GM12878 (cell line): ENCODE data around the gene FABP1. TPM values are rescaled to one million over a fixed set of nuclear protein-coding genes. Genes with fewer than 3 reads are reported as not detected.
A peak's percentile ranks its signal among the peaks of the same experiment; 100 is the strongest.

ENCODE experiments used
- ATAC-seq: fragments of 200-7000 bp; cut with Tn5 transposase; 3 replicates; pipeline ENCODE4 v1.9.1; 2020; ENCODE audit warnings: mild to moderate bottlenecking, moderate library complexity
- Bru-seq: library from RNA; stranded (reverse); fragments of 400-500 nt; gene quantifications from one replicate; lab custom pipeline; 2021; lab: Mats Ljungman, UMichigan
- BruChase-seq, 2 experiments: library from RNA; stranded (reverse); fragments of 400-500 nt; gene quantifications; one replicate each; lab custom pipeline; 2021; lab: Mats Ljungman, UMichigan
- BruUV-seq: library from RNA; stranded (reverse); fragments of 400-500 nt; replicated peaks from 2 replicates; lab custom pipeline; 2021; lab: Mats Ljungman, UMichigan
- CTCF ChIA-PET: fragments of 300-600 bp; sonication (Branson Sonifier 250); formaldehyde crosslinking; extraction: SDS; loops from one replicate; lab custom pipeline; 2021; ENCODE audit warnings: inconsistent platforms; lab: Yijun Ruan, JAX
- POLR2A ChIA-PET: fragments of 350-600 bp; formaldehyde crosslinking; extraction: SDS; loops from one replicate; lab custom pipeline; 2021; ENCODE audit warnings: inconsistent platforms; lab: Charles Lee
- RAD21 ChIA-PET: fragments of 300-600 bp; sonication (Branson Sonifier 250); formaldehyde crosslinking; loops from one replicate; lab custom pipeline; 2023; ENCODE audit warnings: antibody characterized with exemption; ENCODE audit not compliant: unreplicated experiment; lab: Charles Lee
- SMC1A ChIA-PET: fragments of 300-600 bp; sonication (Branson Sonifier 250); formaldehyde crosslinking; loops from one replicate; lab custom pipeline; 2023; ENCODE audit not compliant: unreplicated experiment, uncharacterized antibody; lab: Charles Lee
- DNase-seq: peaks from one replicate; pipeline ENCODE4 v3.0.0-alpha.2; 2011; ENCODE audit warnings: low read depth, low spot score
- FAIRE-seq: peaks from 3 replicates; lab custom pipeline; 2011; peaks lifted over from hg19 to GRCh38; lab: Jason Lieb, UNC
- H2AFZ ChIP-seq: 2 replicates; pipeline ENCODE4 v1.6.0; 2011; ENCODE audit warnings: low read depth, low read length, control low read depth; ENCODE audit not compliant: control insufficient read depth
- H3K27ac ChIP-seq: 2 replicates; pipeline ENCODE4 v1.5.1; 2011; ENCODE audit warnings: control low read depth; ENCODE audit not compliant: control insufficient read depth, insufficient read depth
- H3K27me3 ChIP-seq, 2 experiments: replicated peaks in 1 of 2; 2 replicates each; pipeline versions ENCODE4 v1.6.0 to v1.6.1; 2011; ENCODE audit warnings: low read length in 1 of 2; ENCODE audit not compliant: control insufficient read depth in 2 of 2, insufficient read depth in 2 of 2
- H3K36me3 ChIP-seq, 2 experiments: 2 replicates each; pipeline ENCODE4 v1.5.1; 2011; ENCODE audit warnings: low read length in 1 of 2; ENCODE audit not compliant: control insufficient read depth in 2 of 2, insufficient read depth in 2 of 2
- H3K4me1 ChIP-seq: 2 replicates; pipeline ENCODE4 v1.6.1; 2011; ENCODE audit warnings: mild to moderate bottlenecking, low read length, moderate library complexity, mixed read lengths; ENCODE audit not compliant: control insufficient read depth, insufficient read depth
- H3K4me2 ChIP-seq: 2 replicates; pipeline ENCODE4 v1.6.0; 2011; ENCODE audit warnings: control low read depth; ENCODE audit not compliant: control insufficient read depth, insufficient read depth
- H3K4me3 ChIP-seq: fragments of 200-600 bp; sonication (generic); 2 replicates; pipeline ENCODE4 v1.5.1; 2016
- H3K79me2 ChIP-seq: 2 replicates; pipeline ENCODE4 v1.6.0; 2011; ENCODE audit warnings: low read length; ENCODE audit not compliant: control insufficient read depth, insufficient read depth
- H3K9ac ChIP-seq: 2 replicates; pipeline ENCODE4 v1.8.0; 2011; ENCODE audit warnings: low read length, control low read depth, mixed read lengths; ENCODE audit not compliant: control insufficient read depth, insufficient read depth
- H3K9me3 ChIP-seq: replicated peaks from 3 replicates; pipeline ENCODE4 v1.5.1; 2011; ENCODE audit warnings: mild to moderate bottlenecking, low read length; ENCODE audit not compliant: control insufficient read depth, insufficient read depth
- H4K20me1 ChIP-seq: 2 replicates; pipeline ENCODE4 v1.6.0; 2011; ENCODE audit not compliant: control insufficient read depth, insufficient read depth
- PML ChIP-seq: IDR thresholded peaks from 2 replicates; pipeline ENCODE4 v1.6.1; 2012; ENCODE audit warnings: low read length, inconsistent platforms
- YBX1 ChIP-seq: fragments of 450-650 bp; IDR thresholded peaks from 2 replicates; pipeline ENCODE4 v1.6.1; 2016; ENCODE audit warnings: antibody characterized with exemption
- ZNF592 ChIP-seq: fragments of 450-650 bp; IDR thresholded peaks from 2 replicates; pipeline ENCODE4 v1.6.1; 2017; ENCODE audit warnings: mild to moderate bottlenecking, moderate library complexity
- WGBS: methylation state at CpG from one replicate; pipeline ENCODE4 v1.1.6; 2016; ENCODE audit warnings: low lambda C conversion rate; ENCODE audit not compliant: insufficient replicate concordance, insufficient coverage; ENCODE audit errors: missing lambda C conversion rate; 5-methylcytosine and 5-hydroxymethylcytosine counted together
- in situ Hi-C: fragments of 300-500 bp; cut with MboI; formaldehyde crosslinking; loops from 9 replicates; pipeline ENCODE4 v1.14.3; 2018; ENCODE audit warnings: mixed read lengths
- intact Hi-C: fragments of 100-400 bp; cut with micrococcal nuclease; formaldehyde crosslinking; loops from one replicate; pipeline ENCODE4 v1.14.2; 2022; ENCODE audit not compliant: unreplicated experiment
- long read RNA-seq, 2 experiments: library from polyadenylated mRNA; unstranded; transcript quantifications; one replicate each; pipeline ENCODE4 v2.0.0, GENCODE V29; 2019 to 2020
- polyA minus RNA-seq, 3 experiments: library from RNA; depleted of rRNA, polyadenylated mRNA; stranded (reverse); fragments of >200 nt; gene quantifications; 2 replicates each; pipeline ENCODE4 v1.2.3, GENCODE V29; 2011
- polyA plus RNA-seq, 11 experiments: library from polyadenylated mRNA; depleted of rRNA in 4 of 11; unstranded in 6 of 11; stranded (reverse) in 5 of 11; fragments of >200 nt; fragmentation: Nextera tagmentation in 4 of 11; fragmentation: Illumina TruSeq in 1 of 11; extraction: Ambion mirVana in 4 of 11; extraction: Trizol in 1 of 11; gene quantifications; 1 replicate in 1 of 11; 2 replicates in 10 of 11; pipeline versions ENCODE4 v1.2.1 to v1.2.3, GENCODE V29; 2011 to 2016; ENCODE audit warnings: inconsistent platforms in 2 of 11, missing spikeins in 2 of 11, low read depth in 1 of 11
- total RNA-seq, 4 experiments: library from RNA; depleted of rRNA in 3 of 4; stranded (reverse); fragments of >200 nt in 3 of 4; fragmentation: Illumina TruSeq in 1 of 4; extraction: Trizol in 1 of 4; gene quantifications; 2 replicates each; pipeline versions ENCODE4 v1.2.1 to v1.2.3, GENCODE V29; 2013 to 2021

The FABP1 gene
- total RNA-seq (2013; cell fraction: nucleolus; rRNA removed) = not detected in 2 replicates
- not detected in 2 replicates for total RNA-seq (2014; rRNA removed)
- total RNA-seq (2014; rRNA removed; fragmentation: Illumina TruSeq; extraction: Trizol) = not detected in 2 replicates
- total RNA-seq (2021) = 0.56 TPM in 1 of 2 replicates, not detected in the other
- not detected for polyA plus RNA-seq (2011; ENCODE audit: low read depth)
- polyA plus RNA-seq (2011; rRNA removed) = not detected in 2 replicates
- polyA plus RNA-seq (2011; cell fraction: cytosol; rRNA removed) = not detected in 2 replicates
- polyA plus RNA-seq (2011; cell fraction: nucleus; rRNA removed) = not detected in 2 replicates
- not detected in 2 replicates for polyA plus RNA-seq (2012)
- not detected in 2 replicates for polyA plus RNA-seq (2014; fragmentation: Illumina TruSeq; extraction: Trizol)
- polyA plus RNA-seq (2014; fragmentation: Nextera tagmentation; extraction: Ambion mirVana) = not detected
- polyA plus RNA-seq (2014; rRNA removed) = not detected in 2 replicates
- polyA plus RNA-seq (2016; fragmentation: Nextera tagmentation; extraction: Ambion mirVana) = not detected
- polyA minus RNA-seq (2011; rRNA and poly(A)+ RNA removed) = not detected in 2 replicates
- not detected in 2 replicates for polyA minus RNA-seq (2011; cell fraction: cytosol; rRNA and poly(A)+ RNA removed)
- polyA minus RNA-seq (2011; cell fraction: nucleus; rRNA and poly(A)+ RNA removed) = not detected in 2 replicates
- Bru-seq, nascent RNA = percentile 22 among the genes with signal in this experiment
- BruChase-seq, experiment 1, labeled RNA remaining after a 6-hour chase = percentile 21 among the genes with signal in this experiment
- percentile 21 among the genes with signal in this experiment for BruChase-seq, experiment 2, labeled RNA remaining after a 2-hour chase
- long read RNA-seq, experiment 1 = 0 reads
- long read RNA-seq, experiment 2 = 0 reads

- Histone ChIP-seq H3K36me3 (no peaks in the 10 kb centered on the region), H3K9ac (no peak within 1 kb of the TSS), H3K9me3 (no peaks in the 10 kb centered on the region), H3K79me2 (no peaks in the 10 kb centered on the region), H2AFZ (no peak within 1 kb of the TSS), H3K4me1 (no peaks in the 10 kb centered on the region), H4K20me1 (no peaks in the 10 kb centered on the region), H3K27ac (no peak within 1 kb of the TSS), H3K4me2 (no peak within 1 kb of the TSS), H3K4me3 (no peak within 1 kb of the TSS), H3K27me3 (no peaks in the 10 kb centered on the region; a peak in 1 of 4 replicates)
- SMC1A ChIA-PET = no interaction called here
- no peak for ATAC-seq
- RAD21 ChIA-PET = no interaction called here
- DNase-seq = no peak
- CTCF ChIA-PET = no interaction called here
- in situ Hi-C loops (no loop called here), intact Hi-C loops (no loop called here)
- WGBS = 38% methylated on average over 12 of the region's 12 CpGs
- FAIRE-seq = no peak
- no TSS peak for BruUV-seq
- POLR2A ChIA-PET = no interaction called here
- no peak for TF ChIP-seq PML
- no peak for TF ChIP-seq ZNF592
- TF ChIP-seq YBX1 = no peak
These were observed at the start of gene FABP1 for GRCh38 chr2:88127888-88128653. FABP1 (minus strand) TSS chr2:88128062; CDS start chr2:88128017, 45 bp downstream.
